ENCODE data around the gene CCL26. TPM values are rescaled to one million over a fixed set of nuclear protein-coding genes. Genes with fewer than 3 reads are reported as not detected.

The CCL26 gene
- total and polyA plus RNA-seq, 2 experiments from 2014 or later: 2.2 TPM; not detected in 1

- DNase-seq: no peak
- H3K27ac ChIP-seq: no peak overlapping the region
- no peaks in the 10 kb centered on the region for H3K4me1 ChIP-seq (ENCODE audit: insufficient read depth)
- no peak overlapping the region for H3K9ac ChIP-seq
- H3F3A ChIP-seq (ENCODE audit: insufficient read depth): no peaks in the 10 kb centered on the region
- TF ChIP-seq EZH2 (IDR thresholded peaks at IDR 0.05; ENCODE audit: insufficient read depth, poor library complexity, severe bottlenecking): no peak
- TF ChIP-seq EZH2phosphoT487 (IDR thresholded peaks at IDR 0.05; ENCODE audit: insufficient read depth, low read depth): no peak
- H3K9me3 ChIP-seq (ENCODE audit: low read depth): no peaks in the 10 kb centered on the region
- no peak overlapping the region for H3K4me2 ChIP-seq (ENCODE audit: unreplicated experiment)
- H3K4me3 ChIP-seq: no peak overlapping the region
- no peaks in the 10 kb centered on the region for H3K79me2 ChIP-seq (ENCODE audit: insufficient read depth)
- in situ Hi-C loops (cut with MboI): no loop called here
- H3K36me3 ChIP-seq (ENCODE audit: low read depth): no peaks in the 10 kb centered on the region
- H3K9me2 ChIP-seq (ENCODE audit: insufficient read depth): no peaks in the 10 kb centered on the region
- H2AFZ ChIP-seq: no peak overlapping the region
- 56 to 68% methylated on average over 6 of the region's 6 CpGs for WGBS, 2 experiments (ENCODE audit: low coverage in 1 of 2, low lambda C conversion rate in 2 of 2, missing lambda C conversion rate in 2 of 2)
- no peaks in the 10 kb centered on the region for H4K20me1 ChIP-seq (ENCODE audit: insufficient read depth)
- no peaks in the 10 kb centered on the region; the same call in 1 of the 2 replicates for H3K27me3 ChIP-seq (replicated peaks; ENCODE audit: insufficient read depth)
These were observed 45.1 kb upstream of the CCL26 start for GRCh38 chr7:75817116-75817515.

GRCh38 chr7:75815418-75816064 is 43.5 kb upstream of the CCL26 start:
- H3K79me2 ChIP-seq (ENCODE audit: insufficient read depth): no peaks in the 10 kb centered on the region
- no peaks in the 10 kb centered on the region for H3K27me3 ChIP-seq (replicated peaks; ENCODE audit: insufficient read depth)
- H3F3A ChIP-seq (ENCODE audit: insufficient read depth): no peaks in the 10 kb centered on the region
- H3K9me3 ChIP-seq (ENCODE audit: low read depth): no peaks in the 10 kb centered on the region
- H3K4me3 ChIP-seq: no peak overlapping the region
- DNase-seq: no peak
- WGBS, 2 experiments (ENCODE audit: low coverage in 1 of 2, low lambda C conversion rate in 2 of 2, missing lambda C conversion rate in 2 of 2): 34 to 36% methylated on average over 10 of the region's 10 CpGs
- H2AFZ ChIP-seq: no peak overlapping the region
- no peak overlapping the region for H3K27ac ChIP-seq
- in situ Hi-C loops (cut with MboI): no loop called here
- TF ChIP-seq EZH2 (IDR thresholded peaks at IDR 0.05; ENCODE audit: insufficient read depth, poor library complexity, severe bottlenecking) (no peak), EZH2phosphoT487 (IDR thresholded peaks at IDR 0.05; ENCODE audit: insufficient read depth, low read depth) (no peak)
- no peaks in the 10 kb centered on the region for H3K9me2 ChIP-seq (ENCODE audit: insufficient read depth)
- no peaks in the 10 kb centered on the region for H4K20me1 ChIP-seq (ENCODE audit: insufficient read depth)
- H3K9ac ChIP-seq: no peak overlapping the region
- H3K4me1 ChIP-seq (ENCODE audit: insufficient read depth): no peaks in the 10 kb centered on the region
- H3K4me2 ChIP-seq (ENCODE audit: unreplicated experiment): no peak overlapping the region
- no peaks in the 10 kb centered on the region for H3K36me3 ChIP-seq (ENCODE audit: low read depth)

GRCh38 chr7:75814407-75814947 is 42.5 kb upstream of the CCL26 start:
- Histone ChIP-seq H4K20me1 (ENCODE audit: insufficient read depth) (no peaks in the 10 kb centered on the region), H3K4me1 (ENCODE audit: insufficient read depth) (no peaks in the 10 kb centered on the region), H3K4me2 (ENCODE audit: unreplicated experiment) (no peak overlapping the region), H3K79me2 (ENCODE audit: insufficient read depth) (no peaks in the 10 kb centered on the region), H2AFZ (no peak overlapping the region), H3K9me2 (ENCODE audit: insufficient read depth) (no peaks in the 10 kb centered on the region), H3K27me3 (replicated peaks; ENCODE audit: insufficient read depth) (no peaks in the 10 kb centered on the region), H3K4me3 (no peak overlapping the region), H3K9me3 (ENCODE audit: low read depth) (no peaks in the 10 kb centered on the region), H3K36me3 (ENCODE audit: low read depth) (no peaks in the 10 kb centered on the region), H3F3A (ENCODE audit: insufficient read depth) (no peaks in the 10 kb centered on the region), H3K27ac (no peak overlapping the region), H3K9ac (no peak overlapping the region)
- WGBS, 2 experiments (ENCODE audit: low coverage in 1 of 2, low lambda C conversion rate in 2 of 2, missing lambda C conversion rate in 2 of 2): 65 to 66% methylated on average over 13 of the region's 13 CpGs
- TF ChIP-seq EZH2 (IDR thresholded peaks at IDR 0.05; ENCODE audit: insufficient read depth, poor library complexity, severe bottlenecking) (no peak), EZH2phosphoT487 (IDR thresholded peaks at IDR 0.05; ENCODE audit: insufficient read depth, low read depth) (no peak)
- in situ Hi-C loops (cut with MboI): no loop called here
- DNase-seq: peak; percentile 40

GRCh38 chr7:75813781-75814236 is 41.8 kb upstream of the CCL26 start, which contains the start of gene CCL24:
CCL24 (minus strand) TSS chr7:75813806; CDS start chr7:75813715, 91 bp downstream.
- no peaks in the 10 kb centered on the region for H3F3A ChIP-seq (ENCODE audit: insufficient read depth)
- no peak for DNase-seq
- no peak for TF ChIP-seq EZH2phosphoT487 (IDR thresholded peaks at IDR 0.05; ENCODE audit: insufficient read depth, low read depth)
- TF ChIP-seq EZH2 (IDR thresholded peaks at IDR 0.05; ENCODE audit: insufficient read depth, poor library complexity, severe bottlenecking): no peak
- no peaks in the 10 kb centered on the region for H3K4me1 ChIP-seq (ENCODE audit: insufficient read depth)
- no peak within 1 kb of the TSS for H2AFZ ChIP-seq
- no peaks in the 10 kb centered on the region for H4K20me1 ChIP-seq (ENCODE audit: insufficient read depth)
- in situ Hi-C loops (cut with MboI): no loop called here
- H3K9me2 ChIP-seq (ENCODE audit: insufficient read depth): no peaks in the 10 kb centered on the region
- no peaks in the 10 kb centered on the region for H3K79me2 ChIP-seq (ENCODE audit: insufficient read depth)
- H3K9me3 ChIP-seq (ENCODE audit: low read depth): no peaks in the 10 kb centered on the region
- H3K27me3 ChIP-seq (replicated peaks; ENCODE audit: insufficient read depth): no peaks in the 10 kb centered on the region
- no peak within 1 kb of the TSS for H3K4me2 ChIP-seq (ENCODE audit: unreplicated experiment)
- H3K36me3 ChIP-seq (ENCODE audit: low read depth): no peaks in the 10 kb centered on the region
- no peak within 1 kb of the TSS for H3K9ac ChIP-seq
- no peak within 1 kb of the TSS for H3K4me3 ChIP-seq
- no peak within 1 kb of the TSS for H3K27ac ChIP-seq
- WGBS, 2 experiments (ENCODE audit: low coverage in 1 of 2, low lambda C conversion rate in 2 of 2, missing lambda C conversion rate in 2 of 2): 96 to 97% methylated on average over 7 of the region's 7 CpGs
